Urothelium cell line (cell line): ENCODE measurements around the gene LYPD4.
"Not testable (repeated sequence)": the region's sequence is repeated elsewhere in the genome, so short reads cannot be mapped to it uniquely, and the experiment has no call there.

ENCODE experiments used
- DNase-seq: peaks from one replicate; pipeline ENCODE4 v3.0.0; 2011; ENCODE audit warnings: low spot score, mixed read lengths
- FAIRE-seq: peaks from 2 replicates; lab custom pipeline; 2011; peaks lifted over from hg19 to GRCh38; lab: Jason Lieb, UNC

The LYPD4 gene

GRCh38 chr19:41875973-41876372 is 31.5 kb upstream of the LYPD4 start:
- not testable (repeated sequence) for FAIRE-seq, DNase-seq

- DNase-seq (peak; percentile 57), FAIRE-seq (no peak)
These were observed 28.5 kb upstream of the LYPD4 start for GRCh38 chr19:41872775-41873647.

- DNase-seq (no peak), FAIRE-seq (no peak)
These were observed 27.9 kb upstream of the LYPD4 start for GRCh38 chr19:41872384-41872774.

- FAIRE-seq = no peak
These were observed 27.3 kb upstream of the LYPD4 start for GRCh38 chr19:41871573-41872383.

GRCh38 chr19:41870401-41870873 is 26.0 kb upstream of the LYPD4 start:
- DNase-seq = no peak
- FAIRE-seq = no peak

More at GRCh38 chr19:41871573-41872383, 27.3 kb upstream of the LYPD4 start:
- no peak for DNase-seq

GRCh38 chr19:41869374-41869955 is 25.0 kb upstream of the LYPD4 start:
- FAIRE-seq (no peak), DNase-seq (no peak)

- no peak for FAIRE-seq
- no peak for DNase-seq
These were observed 24.5 kb upstream of the LYPD4 start for GRCh38 chr19:41868989-41869300.

GRCh38 chr19:41868120-41868988 is 23.9 kb upstream of the LYPD4 start:
- DNase-seq = no peak
- FAIRE-seq = no peak

GRCh38 chr19:41866284-41866683 is 21.8 kb upstream of the LYPD4 start:
- FAIRE-seq (no peak), DNase-seq (no peak)

- no peak for FAIRE-seq
- DNase-seq = no peak
These were observed 19.9 kb upstream of the LYPD4 start for GRCh38 chr19:41864374-41864773.

- DNase-seq (no peak), FAIRE-seq (no peak)
These were observed 18.9 kb upstream of the LYPD4 start for GRCh38 chr19:41863209-41863931.

GRCh38 chr19:41862445-41862986 is 18.0 kb upstream of the LYPD4 start:
- no peak for DNase-seq
- no peak for FAIRE-seq

GRCh38 chr19:41861846-41862245 is 17.4 kb upstream of the LYPD4 start:
- no peak for DNase-seq
- FAIRE-seq = no peak

- no peak for DNase-seq
- FAIRE-seq = no peak
These were observed 16.8 kb upstream of the LYPD4 start for GRCh38 chr19:41861116-41861768.

- DNase-seq = no peak
- no peak for FAIRE-seq
These were observed 16.1 kb upstream of the LYPD4 start for GRCh38 chr19:41860419-41861115.

GRCh38 chr19:41859618-41860418 is 15.3 kb upstream of the LYPD4 start, which contains the start of gene RPS19:
Gene RPS19 (plus strand): TSS chr19:41860255. CDS start chr19:41860775, 520 bp downstream.
- peak; percentile 46 for FAIRE-seq
- DNase-seq = peak; percentile 96

- FAIRE-seq (no peak), DNase-seq (no peak)
These were observed 14.7 kb upstream of the LYPD4 start for GRCh38 chr19:41859213-41859617.

- no peak for DNase-seq
- peak; percentile 32 for FAIRE-seq
These were observed 9.3 kb upstream of the LYPD4 start for GRCh38 chr19:41853768-41854167.
